ENCODE results near the gene PPP1R3F.

Gene PPP1R3F

GRCh38 chrX:49269767-49270248 is at the start of gene PPP1R3F:
Gene PPP1R3F (plus strand): TSS chrX:49269793. CDS start chrX:49269870, 77 bp downstream.
- DNase-seq: no peak

GRCh38 chrX:49220100-49220499 is 49.5 kb upstream of the PPP1R3F start:
- DNase-seq: no peak

DNA sequence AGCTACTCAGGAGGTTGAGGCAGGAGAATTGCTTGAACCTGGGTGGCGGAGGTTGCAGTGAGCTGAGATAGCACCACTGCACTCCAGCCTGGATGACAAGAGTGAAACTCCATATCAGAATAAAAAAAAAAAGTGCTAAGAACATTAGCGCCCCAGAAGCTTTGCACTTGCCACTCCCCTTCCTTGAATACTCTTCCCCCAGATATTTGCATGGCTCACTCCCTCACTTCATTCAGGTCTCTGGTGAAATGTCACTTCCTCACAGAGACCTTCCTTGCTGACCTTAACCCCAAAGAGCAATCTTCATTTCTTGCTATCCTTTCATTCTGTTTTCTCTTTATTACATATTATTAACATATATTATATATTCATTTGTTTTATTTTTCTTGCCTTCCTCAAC is 47.7 kb upstream of the PPP1R3F start:
- no peak for DNase-seq

- no peak for DNase-seq
These were observed 43.7 kb upstream of the PPP1R3F start for GRCh38 chrX:49225858-49226257.

DNA sequence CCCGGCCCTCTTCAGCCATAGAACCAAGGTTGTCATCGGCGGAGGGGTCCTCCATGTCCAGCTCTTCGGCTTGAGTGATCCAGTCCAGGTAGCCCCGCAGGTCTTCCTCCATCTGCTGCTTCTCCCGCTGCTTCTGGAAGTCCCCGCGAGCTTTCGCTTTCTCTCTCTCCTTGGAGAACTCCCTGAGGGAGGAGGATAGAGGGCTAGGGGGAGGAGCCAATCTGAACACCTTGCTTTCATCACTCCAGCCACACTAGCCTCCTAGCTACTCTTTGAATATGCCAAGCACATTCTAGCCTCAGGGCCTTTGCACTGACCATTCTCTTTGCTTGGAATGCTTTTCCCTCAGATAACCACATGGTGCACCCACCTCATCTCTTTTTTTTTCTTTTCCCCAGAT is 42.6 kb upstream of the PPP1R3F start:
- DNase-seq: no peak

GRCh38 chrX:49227726-49228125 is 41.9 kb upstream of the PPP1R3F start:
- DNase-seq: no peak

- DNase-seq: no peak
These were observed 41.4 kb upstream of the PPP1R3F start for GRCh38 chrX:49228185-49228584.

- peak; percentile 16 for DNase-seq
These were observed 38.9 kb upstream of the PPP1R3F start for GRCh38 chrX:49230500-49231232.

DNA sequence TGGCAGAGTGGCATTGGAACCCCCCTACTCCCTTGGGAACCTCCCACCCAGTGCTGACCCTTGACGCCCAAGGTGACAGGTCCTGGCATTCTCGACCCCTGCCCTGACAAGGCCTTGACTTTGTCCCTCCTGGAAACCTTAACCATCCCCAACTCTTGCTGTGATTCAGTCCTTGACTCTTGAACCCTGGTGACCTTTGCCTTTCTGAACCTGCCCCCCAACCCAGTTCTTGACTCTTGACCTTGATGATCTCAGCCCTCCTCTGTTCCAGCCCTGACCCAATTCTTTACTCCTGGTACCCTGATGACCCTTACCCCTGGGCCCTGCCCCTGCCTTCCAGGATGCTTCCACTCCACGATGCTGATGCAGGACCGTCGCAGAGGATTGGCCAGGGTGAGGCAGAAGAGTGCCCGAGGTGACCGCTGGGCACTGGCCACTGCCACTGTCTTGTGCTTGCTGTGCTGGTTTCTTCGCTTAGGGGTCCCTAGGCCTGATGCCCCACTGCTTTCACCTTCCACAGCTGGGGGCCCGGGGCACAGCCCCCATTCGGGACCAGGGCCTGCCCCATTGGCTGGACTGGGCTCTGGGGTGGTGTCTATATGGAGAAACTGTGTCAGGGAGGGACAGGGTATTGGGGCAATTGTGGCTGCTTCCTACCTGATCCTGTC is 38.1 kb upstream of the PPP1R3F start:
- no peak for DNase-seq

GRCh38 chrX:49232525-49232924 is 37.1 kb upstream of the PPP1R3F start:
- no peak for DNase-seq

DNA sequence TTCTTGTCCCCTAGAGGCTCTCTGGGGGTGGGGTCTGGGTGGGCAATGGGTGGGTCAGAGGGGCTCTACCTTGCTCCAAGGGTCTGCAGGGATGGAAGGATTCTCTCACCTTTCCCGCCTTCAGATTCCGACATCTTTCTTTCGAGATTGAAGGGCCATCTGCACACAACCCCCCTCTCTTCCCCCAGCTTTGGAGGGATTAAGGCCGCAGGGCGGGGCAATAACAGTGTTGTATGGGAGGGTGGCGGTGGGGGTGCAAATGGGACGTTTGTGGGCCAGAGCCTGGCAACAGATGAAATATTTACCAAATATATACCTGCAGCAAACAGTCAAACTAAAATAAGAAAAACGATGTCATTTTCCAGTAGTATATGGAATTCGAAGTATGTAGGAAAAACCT is 36.4 kb upstream of the PPP1R3F start, which contains the start of gene CACNA1F:
Gene CACNA1F (minus strand): TSS at position 165 of the 400 bp plus-strand sequence. CDS start 31 bp downstream, at position 134.
- DNase-seq: no peak

DNA sequence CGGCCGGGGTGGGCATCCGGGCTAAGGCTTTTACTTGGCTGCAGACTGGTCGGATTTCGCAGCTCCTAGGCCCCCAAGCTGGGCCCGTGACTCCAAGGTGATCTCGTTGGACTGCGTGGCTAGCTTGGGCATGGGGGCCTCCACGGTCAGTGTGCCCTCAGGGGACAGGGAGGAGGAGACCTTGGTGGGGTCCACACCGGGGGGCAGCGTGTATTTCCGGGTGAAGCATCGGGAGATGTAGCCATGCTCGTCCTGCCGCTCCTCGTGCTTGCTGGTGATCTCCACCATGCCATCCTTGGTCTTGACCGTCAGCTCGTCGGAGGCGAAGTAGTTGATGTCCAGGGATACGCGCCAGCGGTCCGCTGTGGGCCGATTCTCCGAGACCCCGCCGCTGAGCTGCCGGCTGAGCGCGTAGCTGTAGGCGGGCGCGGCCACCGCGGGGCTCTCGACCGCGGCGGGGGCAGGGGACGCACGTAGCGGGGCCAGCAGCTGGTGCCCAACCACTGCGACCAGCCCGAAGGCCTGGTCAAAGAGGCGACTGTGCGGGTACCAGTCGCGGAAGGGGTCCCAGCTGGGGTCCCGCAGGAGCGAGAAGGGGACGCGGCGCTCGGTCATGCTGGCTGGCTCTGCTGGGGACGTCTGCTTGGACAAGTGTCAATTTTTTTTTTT is 35.6 kb upstream of the PPP1R3F start:
- DNase-seq: no peak

DNA sequence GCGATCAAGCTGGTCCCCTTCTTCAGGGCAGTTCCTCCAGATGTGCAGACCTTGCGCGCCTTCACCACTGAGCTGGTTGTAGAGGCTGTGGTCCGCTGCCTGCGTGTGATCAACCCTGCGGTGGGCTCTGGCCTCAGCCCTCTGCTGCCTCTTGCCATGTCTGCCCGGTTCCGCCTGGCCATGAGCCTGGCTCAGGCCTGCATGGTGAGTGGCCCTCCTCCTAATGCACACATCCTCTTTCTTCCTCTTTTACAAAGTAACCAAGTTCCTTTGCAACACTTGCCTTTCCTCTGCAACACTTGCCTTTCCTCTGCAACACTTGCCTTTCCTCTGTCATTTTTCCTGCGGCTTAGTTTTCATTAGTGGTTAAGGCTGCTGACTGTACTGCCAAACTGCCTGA is 32.5 kb upstream of the PPP1R3F start:
- no peak for DNase-seq

DNA sequence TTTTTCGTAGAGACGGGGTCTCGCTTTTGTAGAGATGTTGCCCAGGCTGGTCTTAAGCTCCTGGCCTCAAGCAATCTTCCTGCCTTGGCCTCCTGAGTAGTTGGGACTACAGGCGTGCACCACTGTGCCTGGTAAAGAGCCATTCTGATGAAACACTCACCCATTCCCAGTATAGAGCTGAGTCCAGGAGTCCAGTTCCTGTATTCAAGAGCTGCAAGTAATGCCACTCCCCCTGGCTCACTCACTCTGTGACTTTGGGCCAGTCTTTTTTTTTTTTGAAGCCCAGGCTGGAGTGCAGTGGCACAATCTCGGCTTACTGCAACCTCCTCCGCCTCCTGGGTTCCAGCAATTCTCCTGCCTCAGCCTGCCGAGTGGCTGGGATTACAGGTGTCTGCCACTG is 30.9 kb upstream of the PPP1R3F start:
- DNase-seq: no peak

DNA sequence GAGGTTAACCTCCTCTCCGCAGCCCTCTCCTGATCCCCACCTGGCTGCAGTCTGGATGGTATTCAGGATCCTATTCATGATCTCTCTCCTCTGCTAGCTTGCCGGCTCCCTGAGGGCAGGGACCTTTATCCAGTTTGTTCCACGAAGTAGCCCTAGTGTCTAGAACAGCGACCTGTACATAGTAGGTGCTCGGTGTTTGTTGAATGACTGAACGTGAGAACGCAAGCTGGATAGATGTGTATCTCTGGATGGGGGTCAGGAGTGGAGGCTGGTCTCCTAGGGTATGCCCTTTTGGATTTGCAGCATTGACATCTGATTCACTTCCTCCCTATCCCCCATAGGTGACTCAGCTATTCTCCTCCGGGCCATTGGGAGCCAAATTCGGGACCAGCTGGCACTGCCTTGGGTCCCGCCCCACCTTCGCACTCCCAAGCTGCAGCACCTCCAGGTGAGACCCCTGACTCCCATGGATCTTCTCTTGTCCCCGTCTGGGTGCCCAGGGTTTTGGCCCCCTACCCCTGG is 27.0 kb upstream of the PPP1R3F start:
- DNase-seq: no peak

DNA sequence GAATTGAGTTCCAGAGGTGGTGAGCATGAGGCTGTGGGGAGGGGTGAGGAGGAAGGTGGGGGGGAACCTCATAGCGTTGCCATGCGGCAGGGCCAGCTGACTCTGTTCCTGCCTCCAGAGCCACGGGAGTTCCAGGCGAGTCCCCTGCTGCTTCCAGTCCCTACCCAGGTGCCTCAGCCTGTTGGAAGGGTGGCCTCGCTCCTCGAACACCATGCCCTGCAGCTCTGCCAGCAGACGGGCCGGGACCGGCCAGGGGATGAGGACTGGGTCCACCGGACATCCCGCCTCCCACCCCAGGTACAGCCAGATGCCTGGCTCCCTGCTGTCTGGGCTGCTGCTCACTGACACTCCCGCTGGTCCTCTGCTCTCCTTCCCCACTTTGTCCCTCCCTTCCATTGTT is 26.4 kb upstream of the PPP1R3F start:
- no peak for DNase-seq

DNA sequence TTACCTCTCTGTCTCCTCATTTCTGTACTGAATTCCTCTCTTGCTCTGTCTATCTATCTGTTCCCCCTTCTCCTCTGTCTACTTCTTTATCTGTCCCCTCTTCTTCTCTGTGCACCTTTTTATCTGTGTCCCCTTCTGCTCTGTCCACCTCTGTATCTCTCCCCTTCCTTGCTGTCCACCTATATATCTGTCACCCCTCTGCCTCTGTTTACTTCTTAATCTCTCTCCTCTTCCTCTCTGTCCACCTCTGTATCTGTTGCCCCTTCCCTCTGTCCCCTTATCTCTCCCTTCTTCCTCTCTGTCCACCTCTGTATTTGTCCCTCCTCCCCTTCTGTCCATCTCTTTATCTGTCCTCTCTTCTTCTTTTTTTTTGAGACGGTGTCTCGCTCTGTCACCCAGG is 25.4 kb upstream of the PPP1R3F start:
- DNase-seq: no peak

- no peak for DNase-seq
These were observed 23.1 kb upstream of the PPP1R3F start for GRCh38 chrX:49246541-49246940.

GRCh38 chrX:49247346-49247745 is 22.2 kb upstream of the PPP1R3F start:
- DNase-seq: no peak

DNA sequence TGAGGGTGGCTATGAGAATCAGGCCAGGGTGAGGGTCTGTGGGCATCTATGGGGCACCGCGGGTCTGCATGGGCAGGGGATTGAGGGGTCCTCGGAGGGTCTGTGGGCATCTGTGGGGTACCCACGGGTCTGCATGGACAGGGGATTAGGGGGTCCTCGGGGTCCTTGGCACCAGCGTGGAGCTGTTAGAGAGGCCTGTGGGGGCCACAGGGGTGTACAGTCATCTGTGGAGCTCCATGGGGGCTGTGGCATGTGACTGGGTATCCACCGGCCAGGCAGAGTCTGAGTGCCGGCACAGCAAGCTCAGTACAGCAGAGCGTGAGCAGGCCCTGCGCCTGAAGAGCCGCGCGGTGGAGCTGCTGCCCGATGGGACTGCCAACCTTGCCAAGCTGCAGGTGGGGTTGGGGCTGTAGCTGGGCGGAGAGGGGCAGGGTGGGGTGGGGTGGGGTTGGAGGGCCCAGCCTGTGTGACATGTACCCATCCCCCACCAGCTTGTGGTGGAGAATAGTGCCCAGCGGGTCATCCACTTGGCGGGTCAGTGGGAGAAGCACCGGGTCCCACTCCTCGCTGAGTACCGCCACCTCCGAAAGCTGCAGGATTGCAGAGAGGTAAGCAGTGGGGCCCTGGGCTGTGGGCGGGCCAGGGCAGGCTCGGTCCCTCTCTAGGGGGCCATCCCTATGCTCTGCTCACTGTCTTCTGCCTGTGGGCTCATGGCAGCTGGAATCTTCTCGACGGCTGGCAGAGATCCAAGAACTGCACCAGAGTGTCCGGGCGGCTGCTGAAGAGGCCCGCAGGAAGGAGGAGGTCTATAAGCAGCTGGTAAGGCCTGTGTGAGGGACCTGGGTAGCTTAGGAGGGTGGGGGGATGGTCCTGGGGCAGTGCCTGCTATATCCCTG is 21.4 kb upstream of the PPP1R3F start:
- no peak for DNase-seq

DNA sequence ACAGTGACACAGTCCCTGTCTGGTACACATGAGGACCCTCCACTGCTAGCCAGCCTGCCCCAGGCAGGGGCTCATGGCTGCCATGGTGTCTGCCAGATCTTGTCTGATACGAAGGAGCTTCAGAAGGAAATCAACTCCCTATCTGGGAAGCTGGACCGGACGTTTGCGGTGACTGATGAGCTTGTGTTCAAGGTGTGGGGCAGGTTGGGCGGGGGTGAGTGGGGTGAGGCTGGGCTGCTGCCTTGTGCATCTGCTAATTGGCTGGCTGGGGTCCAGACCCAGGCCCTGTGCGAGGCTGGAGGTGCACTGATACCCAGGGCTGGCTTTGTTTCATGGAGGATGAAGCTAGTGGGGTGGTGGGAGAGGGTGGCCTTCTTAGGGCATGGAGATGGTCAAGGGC is 20.5 kb upstream of the PPP1R3F start:
- no peak for DNase-seq

DNA sequence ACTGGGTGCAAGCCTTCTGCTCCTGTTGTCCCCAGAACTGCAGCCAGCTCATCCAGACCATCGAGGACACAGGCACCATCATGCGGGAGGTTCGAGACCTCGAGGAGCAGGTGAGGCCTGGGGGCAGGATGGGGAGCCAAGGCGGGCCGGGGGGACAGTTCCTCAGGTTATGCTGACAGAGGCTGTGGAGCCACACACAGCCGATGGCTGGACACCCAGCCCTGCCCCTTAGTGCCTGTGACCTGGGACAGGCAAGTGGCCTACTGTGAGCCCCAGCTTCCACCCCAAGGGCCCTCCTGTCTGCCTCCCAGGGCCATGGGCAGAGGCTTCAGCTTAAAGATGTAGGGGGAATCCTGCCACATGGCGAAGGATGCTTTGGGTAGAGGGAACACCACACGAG is 20.0 kb upstream of the PPP1R3F start:
- DNase-seq: no peak

- no peak for DNase-seq
These were observed 19.5 kb upstream of the PPP1R3F start for GRCh38 chrX:49250066-49250465.
